NCI-H2107 (cell line): ENCODE data around the gene SPATA33.

ENCODE experiments used
- DNase-seq: peaks from one replicate; lab custom pipeline; 2025; lab: John Stamatoyannopoulos, UW

SPATA33 gene

DNA sequence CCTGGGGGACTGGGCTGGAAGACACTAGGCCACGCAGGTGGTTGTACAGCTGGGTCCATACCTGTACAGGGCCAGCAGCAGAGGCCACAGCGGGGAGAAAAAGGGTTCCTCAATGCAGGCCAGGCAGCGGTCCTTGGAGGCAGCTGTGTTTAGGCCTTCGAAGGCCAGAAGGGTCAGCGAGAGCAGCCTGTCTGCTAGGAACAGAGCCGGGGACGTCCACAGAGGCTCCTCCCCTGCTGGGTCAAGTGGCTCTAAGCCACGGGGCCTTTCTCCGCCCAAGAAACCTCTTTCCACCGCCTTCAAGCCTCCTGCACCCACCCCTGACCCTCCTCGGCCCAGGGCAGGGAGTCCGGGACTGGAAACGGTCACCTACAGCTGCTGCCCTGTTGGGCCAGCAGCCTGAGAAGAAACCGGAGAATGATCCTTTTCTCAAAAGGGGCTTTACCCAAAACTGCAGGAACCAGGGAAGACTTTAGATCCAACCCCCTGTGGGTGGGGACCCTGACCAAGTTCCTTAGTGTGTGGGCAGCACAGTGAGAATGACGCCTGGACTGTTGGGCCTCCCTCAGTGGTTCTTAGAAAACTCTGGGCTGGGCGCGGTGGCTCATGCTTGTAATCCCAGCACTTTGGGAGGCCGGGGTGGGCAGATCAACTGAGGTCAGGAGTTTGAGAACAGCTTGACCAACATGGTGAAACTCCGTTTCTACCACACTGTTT is 52.2 kb downstream of the SPATA33 start:
- DNase-seq = no peak

DNA sequence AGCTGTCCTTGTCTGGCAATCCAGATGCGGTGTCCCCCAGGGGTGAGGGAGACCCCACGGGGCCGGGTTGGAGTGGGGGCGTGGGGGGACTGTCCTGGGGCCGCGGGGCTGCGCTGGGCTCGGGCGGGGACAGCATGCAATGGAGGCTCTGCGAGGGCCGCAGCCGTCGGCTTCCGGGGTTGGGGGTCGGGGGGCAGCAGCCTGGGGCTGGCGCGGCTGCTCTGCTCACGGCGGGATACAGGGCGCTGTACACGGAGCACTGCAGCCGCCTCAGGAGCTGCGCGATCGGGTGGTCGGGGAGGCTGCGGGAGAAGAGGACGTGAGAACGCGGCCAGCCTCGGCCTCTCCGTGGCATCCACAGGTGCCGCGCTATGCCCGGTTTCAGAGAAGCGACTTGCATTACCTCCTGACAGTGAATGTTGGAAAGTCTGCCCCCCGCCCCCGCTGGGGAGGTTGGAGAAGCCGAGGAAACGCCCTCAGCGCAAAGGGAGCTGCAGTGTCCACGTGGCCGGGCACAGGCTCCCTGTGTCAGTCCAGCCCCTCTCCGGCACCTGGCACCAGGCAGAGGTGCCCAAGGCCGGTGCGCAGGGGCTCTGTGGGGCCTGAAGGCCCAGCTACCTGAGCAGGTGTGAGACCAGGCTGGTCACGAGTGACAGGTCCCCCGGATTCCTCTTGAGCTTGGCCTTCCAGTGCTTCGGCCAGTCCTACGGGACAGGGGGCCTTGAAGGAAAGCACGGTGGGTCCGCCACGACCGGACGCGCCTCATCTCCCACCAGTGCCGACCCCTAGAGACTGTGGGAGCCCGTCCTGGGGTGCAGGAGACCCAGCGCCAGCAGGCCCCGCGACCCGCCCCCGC is 53.3 kb downstream of the SPATA33 start:
- DNase-seq = no peak

DNA sequence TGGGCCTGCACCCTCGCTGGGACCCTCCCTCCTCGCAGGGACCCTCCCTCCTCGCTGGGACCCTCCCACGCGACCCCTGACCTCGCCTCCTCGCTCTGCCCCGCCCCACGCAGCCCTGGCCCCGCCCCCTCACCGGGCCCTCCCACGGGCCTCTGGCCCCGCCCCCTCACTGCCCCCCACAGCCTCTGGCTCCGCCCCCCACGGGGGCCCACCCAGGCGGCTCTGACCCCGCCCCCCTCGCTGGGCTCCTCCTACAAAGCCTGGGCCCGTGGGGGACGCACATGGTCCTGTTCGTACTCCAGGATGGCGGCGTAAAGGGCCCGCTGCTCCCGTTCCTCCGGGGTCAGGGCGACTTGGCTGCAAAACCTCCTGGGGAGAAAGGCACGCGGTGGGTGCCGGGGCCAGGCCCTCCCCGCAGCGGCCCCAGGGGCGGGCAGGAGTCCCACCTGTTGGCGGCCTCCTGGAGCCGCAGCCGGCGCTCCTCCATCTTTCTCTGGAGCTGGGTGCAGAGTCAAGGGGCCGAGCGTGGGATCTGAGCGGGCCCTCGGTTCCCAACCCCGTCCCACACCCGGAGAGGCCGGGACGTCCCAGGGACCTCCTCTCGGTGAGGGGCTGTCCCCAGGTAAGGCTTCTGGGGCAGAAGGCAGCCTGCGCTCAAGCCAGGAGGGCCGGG is 54.1 kb downstream of the SPATA33 start:
- DNase-seq = no peak

DNA sequence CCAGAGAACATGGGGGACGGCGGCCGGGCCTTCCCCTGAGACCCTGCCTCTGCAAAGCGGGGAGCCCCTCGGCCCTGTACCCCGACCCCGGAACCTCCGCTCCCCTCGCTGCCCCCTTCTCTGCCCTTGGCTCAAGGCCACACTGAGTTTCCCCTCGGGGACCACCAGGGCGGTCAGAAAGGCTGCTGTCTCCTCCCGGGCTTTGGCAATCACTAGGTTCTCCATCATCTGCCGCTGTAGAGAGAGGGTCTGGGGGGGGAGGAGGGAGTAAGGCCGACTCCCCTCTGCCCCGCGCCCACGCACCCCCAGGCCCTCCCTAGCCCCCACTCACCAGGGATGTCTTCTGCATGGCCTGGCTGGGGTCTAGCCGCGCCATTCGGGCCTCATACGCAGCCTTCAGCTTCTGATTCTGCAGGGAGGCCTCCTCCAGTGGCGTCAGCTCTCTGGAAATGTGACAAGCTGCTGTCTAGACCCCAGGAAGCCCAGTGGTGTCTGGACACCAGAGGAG is 54.7 kb downstream of the SPATA33 start:
- no peak for DNase-seq

DNA sequence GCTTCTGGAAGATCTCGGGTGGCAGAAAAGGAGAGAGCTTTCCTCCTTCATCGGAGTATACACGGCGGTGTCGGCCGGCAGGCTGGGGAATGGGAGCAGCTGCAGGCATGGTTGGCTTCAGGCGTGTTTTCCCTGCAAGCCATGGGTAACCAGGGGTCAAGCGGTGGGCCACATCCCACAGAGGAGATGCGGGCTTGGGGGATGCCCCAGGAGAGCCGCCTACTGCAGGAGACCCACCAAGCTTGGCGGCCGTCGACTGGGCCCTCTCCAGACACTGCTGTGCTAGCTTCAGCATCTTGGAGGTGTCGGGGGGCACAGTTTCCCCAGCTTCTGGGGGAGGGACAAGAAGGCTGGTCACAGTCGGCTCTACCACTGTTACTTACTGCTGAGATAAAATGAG is 58.9 kb downstream of the SPATA33 start:
- no peak for DNase-seq

DNA sequence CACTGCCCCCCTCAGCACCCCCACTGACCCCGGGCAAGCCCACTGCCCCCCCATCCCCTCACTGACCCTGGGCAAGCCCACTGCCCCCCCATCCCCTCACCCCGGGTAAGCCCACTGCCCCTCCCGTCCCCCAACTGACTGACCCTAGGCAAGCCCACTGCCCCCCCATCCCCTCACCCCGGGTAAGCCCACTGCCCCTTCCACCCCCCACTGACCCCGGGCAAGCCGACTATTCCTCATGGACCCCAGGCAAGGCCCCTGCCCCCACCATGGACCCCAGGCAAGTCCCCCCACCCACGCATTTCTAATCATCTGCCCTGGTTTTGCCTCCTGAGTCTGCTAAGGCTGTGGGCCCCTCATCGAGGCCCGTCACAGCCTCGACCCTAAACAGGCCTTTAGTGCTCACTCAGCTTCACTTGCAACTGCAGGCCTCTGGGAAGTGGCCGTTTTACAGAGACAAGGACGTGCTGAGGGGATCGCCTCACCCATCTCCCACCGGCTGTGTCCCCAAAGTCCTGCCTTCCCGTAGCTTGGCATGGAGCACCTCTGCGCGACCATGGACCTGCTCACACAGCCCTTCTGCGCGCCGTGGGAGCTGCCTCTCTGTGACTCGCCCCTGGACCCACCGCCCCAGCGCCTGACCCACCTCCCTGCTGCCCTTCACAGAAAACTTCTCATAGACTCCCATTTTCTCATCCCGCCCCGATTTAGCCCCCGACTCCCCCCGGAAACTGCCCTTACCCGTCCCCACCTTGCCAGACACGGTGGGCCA is 59.5 kb downstream of the SPATA33 start:
- DNase-seq = no peak

DNA sequence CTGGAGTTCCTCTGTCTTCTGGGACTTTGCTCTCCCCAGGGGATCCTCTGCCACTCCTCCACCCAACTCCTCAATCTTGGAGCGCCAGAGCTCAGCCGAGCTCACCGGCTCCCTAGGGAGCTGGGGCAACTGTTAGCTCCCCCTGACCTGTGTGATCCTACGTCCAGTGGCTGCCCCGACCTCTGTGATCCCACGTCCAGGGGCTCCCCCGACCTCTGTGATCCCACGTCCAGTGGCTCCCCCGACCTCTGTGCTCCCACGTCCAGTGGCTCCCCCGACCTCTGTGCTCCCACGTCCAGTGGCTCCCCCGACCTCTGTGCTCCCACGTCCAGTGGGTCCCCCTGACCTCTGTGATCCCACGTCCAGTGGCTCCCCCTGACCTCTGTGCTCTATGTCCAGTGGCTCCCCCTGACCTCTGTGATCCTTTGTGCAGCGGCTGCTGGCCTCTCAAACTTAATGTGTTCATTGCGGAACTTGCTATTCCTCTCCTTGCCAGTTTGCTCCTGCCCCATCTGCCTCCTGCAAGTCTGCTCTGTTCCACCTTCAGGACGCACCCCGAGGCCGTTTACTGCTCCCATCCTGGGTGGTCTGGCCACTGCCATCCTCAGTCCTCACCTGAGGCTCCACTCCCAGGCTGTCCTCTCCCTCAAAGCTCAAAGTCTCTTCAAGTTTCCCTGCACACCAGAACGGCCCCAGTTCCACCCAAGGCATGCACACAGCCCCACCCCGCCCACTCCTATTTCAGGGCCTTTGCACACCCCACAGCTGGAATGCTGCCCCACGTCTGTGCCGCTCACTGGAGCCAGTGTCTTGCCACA is 60.3 kb downstream of the SPATA33 start:
- no peak for DNase-seq
